Fibroblast of pulmonary artery (primary cell): Measurements from ENCODE around the gene FAM53B.

ENCODE experiments used
- DNase-seq: peaks from one replicate; pipeline ENCODE4 v3.0.0-alpha.2; 2010; ENCODE audit warnings: low read depth
- H3K4me3 ChIP-seq: replicated peaks from 2 replicates; pipeline ENCODE4 v1.5.1; 2011; ENCODE audit warnings: low read depth, mild to moderate bottlenecking, control low read depth, low read length, moderate library complexity
- TF ChIP-seq, protein P1 (sequence below): IDR thresholded peaks from 2 replicates; pipeline ENCODE4 v1.5.1; 2011; ENCODE audit warnings: mild to moderate bottlenecking, control low read depth, low read length, inconsistent platforms; ENCODE audit errors: missing control alignments

The FAM53B gene

DNA sequence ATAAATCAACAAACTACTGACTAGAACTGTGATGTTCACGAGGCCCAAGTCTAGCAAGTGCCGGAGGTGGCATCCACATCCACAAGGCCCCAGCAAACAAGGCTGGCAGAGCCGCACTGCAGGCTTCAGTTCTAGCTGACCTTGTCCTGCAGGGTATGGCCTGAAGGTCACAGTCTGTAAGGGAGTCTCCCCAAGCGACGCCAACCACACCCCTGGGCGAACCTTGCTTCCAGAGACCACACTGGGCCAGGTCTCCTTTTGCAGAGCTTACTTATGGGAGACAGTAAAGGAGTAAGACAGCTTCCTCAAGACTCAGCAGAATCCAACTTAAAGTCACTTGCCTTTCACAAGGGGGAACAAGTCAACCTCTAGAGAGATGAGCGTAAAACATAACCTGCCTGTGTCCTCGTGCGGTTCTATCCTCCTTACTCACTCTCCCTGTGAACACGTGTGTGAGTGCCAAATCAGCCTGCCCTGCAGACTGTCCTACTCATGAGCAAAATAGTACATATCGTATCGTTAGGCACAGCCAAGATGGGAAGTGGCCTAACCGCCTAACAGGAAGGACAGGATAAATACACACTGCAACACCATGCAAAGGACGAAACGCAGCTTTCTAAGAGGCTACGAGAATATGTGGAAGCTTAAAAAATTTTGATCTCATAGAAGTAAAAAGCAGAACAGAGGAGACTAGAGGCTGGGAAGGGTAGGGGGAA, 22.7 kb downstream of the FAM53B start:
- TF ChIP-seq, protein P1, sequence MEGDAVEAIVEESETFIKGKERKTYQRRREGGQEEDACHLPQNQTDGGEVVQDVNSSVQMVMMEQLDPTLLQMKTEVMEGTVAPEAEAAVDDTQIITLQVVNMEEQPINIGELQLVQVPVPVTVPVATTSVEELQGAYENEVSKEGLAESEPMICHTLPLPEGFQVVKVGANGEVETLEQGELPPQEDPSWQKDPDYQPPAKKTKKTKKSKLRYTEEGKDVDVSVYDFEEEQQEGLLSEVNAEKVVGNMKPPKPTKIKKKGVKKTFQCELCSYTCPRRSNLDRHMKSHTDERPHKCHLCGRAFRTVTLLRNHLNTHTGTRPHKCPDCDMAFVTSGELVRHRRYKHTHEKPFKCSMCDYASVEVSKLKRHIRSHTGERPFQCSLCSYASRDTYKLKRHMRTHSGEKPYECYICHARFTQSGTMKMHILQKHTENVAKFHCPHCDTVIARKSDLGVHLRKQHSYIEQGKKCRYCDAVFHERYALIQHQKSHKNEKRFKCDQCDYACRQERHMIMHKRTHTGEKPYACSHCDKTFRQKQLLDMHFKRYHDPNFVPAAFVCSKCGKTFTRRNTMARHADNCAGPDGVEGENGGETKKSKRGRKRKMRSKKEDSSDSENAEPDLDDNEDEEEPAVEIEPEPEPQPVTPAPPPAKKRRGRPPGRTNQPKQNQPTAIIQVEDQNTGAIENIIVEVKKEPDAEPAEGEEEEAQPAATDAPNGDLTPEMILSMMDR, result no peak
- DNase-seq, result no peak
- H3K4me3 ChIP-seq, result no peak overlapping the region

- no peak overlapping the region for H3K4me3 ChIP-seq
- TF ChIP-seq, protein P1, result peak; percentile 69
- peak; percentile 90 for DNase-seq
These were observed 24.8 kb downstream of the FAM53B start for GRCh38 chr10:124719213-124719851.

DNA sequence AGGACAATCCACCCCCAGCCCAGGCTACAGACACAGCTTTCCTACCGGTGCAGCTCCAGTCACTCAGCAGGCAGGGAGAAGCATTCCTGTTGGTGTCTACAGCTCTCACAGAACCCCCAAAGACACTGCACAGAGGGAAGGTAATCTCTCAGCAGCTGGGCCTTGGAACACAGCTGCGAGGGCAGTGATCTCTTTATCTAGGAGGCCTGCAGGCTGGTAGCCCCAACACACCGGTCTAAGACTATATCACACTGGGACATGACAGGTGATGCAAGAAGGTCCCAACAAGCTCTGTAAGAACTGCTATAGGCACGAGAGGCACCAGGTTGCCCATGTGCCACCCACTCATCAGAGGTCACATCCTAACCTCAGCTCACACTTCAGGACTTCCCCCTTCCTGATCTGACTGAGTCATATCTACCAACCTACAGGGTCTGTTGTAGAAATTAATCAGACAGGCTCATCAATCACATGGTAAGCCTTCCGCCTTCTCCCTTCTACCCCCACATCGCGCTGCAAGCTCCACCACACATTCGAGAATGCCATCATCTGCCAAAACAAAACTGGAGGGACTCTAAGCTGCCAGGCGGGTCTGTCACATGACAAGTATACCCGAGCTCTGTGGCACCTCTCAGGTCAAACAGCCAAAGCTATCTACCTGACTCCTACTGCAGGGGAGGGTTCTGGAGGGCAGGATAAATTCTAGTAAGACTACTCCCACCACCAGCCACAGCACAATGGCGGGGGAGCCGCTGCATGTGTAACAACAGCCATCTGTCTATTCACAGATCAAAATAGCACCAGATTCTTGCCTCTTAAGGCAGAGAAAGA, 26.1 kb downstream of the FAM53B start:
- DNase-seq, result no peak
- TF ChIP-seq, protein P1, result no peak
- no peak overlapping the region for H3K4me3 ChIP-seq

DNA sequence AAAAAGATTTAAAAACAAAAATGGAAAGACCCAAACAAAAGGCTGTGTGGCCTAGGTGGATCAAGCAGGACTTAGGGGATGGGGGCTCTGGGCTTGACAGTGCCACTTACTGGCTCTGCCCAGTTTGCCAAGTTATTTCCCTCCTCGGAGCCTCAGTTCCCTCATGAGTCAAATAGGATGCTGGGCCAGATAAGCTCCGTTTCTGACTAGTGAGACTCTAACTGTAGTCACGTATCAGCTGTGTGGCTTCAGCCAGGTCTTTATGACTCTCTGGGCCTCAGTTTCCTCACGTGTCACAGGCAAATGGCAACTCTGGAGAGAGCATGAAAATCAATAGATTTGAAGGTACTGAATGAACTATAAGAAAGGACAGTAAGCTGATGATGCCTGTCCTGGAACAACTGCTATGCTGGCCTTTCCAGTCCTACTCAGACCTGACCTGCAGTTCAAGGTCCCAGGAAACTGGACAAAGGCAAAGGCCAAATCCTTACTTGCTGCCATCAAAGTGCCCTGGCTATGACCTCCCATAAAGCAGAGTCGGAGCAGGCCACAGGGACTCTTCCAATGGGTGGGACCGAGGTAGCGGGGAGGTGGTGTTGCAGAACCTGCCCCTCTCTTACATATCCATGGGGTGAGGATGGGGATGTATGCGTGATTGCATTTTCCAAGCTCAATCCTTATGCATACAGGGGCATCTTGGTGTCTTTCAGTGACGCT, 27.0 kb downstream of the FAM53B start:
- DNase-seq, result no peak
- no peak overlapping the region for H3K4me3 ChIP-seq
- TF ChIP-seq, protein P1, result no peak

- TF ChIP-seq, protein P1, result no peak
- no peak for DNase-seq
- no peak overlapping the region for H3K4me3 ChIP-seq
These were observed 27.8 kb downstream of the FAM53B start for GRCh38 chr10:124716369-124716768.

DNA sequence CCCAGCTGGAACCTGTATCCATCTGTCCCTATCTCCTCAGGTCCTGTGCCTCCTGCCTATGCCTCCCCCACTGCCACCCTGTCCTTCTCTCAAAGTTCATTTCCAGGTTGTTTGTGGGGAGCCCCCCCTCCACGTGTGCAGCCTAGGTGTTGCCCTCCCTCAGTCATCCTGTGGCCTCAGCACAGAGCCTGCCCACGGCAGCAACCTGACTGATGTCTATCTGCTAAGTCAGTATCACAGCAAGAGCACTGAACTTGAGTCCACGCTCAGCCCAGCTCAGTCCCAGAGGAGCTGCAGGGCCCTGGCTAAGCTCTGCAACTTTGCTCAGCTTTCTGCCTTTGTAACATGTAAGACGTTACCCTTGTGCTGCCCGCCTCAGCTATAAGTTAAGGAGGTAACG, 28.7 kb downstream of the FAM53B start:
- H3K4me3 ChIP-seq, result no peak overlapping the region
- TF ChIP-seq, protein P1, result no peak
- no peak for DNase-seq
